Activated B cell treated with CpG ODN at 0.5 μM for 24 hours (primary cell): ENCODE measurements around the gene ASAP2. TPM values are rescaled to one million over a fixed set of nuclear protein-coding genes. Genes with fewer than 3 reads are reported as not detected.

ENCODE experiments used
- ATAC-seq: fragments of 200-7000 bp; cut with Tn5 transposase; one replicate; pipeline ENCODE4 v1.10.0; 2021; ENCODE audit warnings: low read depth, mild to moderate bottlenecking, moderate library complexity
- CTCF ChIA-PET: fragments of 350-600 bp; sonication (Branson Sonifier 250); formaldehyde crosslinking; loops from one replicate; lab custom pipeline; 2021; ENCODE audit warnings: antibody characterized with exemption; lab: Charles Lee
- POLR2A ChIA-PET: fragments of 350-600 bp; sonication (Branson Sonifier 250); formaldehyde crosslinking; loops from one replicate; lab custom pipeline; 2021; ENCODE audit warnings: antibody characterized with exemption; lab: Charles Lee
- DNase-seq: peaks from one replicate; pipeline ENCODE4 v3.0.0; 2022
- H3K27ac Mint-ChIP-seq: one replicate; pipeline ENCODE4 v1.8.0; 2020; ENCODE audit warnings: mixed read lengths
- H3K27me3 Mint-ChIP-seq: one replicate; pipeline ENCODE4 v1.8.0; 2021; ENCODE audit warnings: mixed read lengths
- H3K36me3 Mint-ChIP-seq: one replicate; pipeline ENCODE4 v1.8.0; 2021; ENCODE audit warnings: low read depth, mixed read lengths
- H3K4me1 Mint-ChIP-seq: one replicate; pipeline ENCODE4 v1.8.0; 2021; ENCODE audit warnings: mixed read lengths
- H3K4me3 Mint-ChIP-seq: one replicate; pipeline ENCODE4 v1.8.0; 2020; ENCODE audit warnings: mild to moderate bottlenecking, mixed read lengths
- H3K9me3 Mint-ChIP-seq: one replicate; pipeline ENCODE4 v1.8.0; 2020; ENCODE audit warnings: mixed read lengths
- CTCF ChIP-seq: fragments of 200-600 bp; IDR thresholded peaks from one replicate; pipeline ENCODE4 v1.8.0; 2022; ENCODE audit warnings: antibody characterized with exemption, mild to moderate bottlenecking
- intact Hi-C: fragments of 100-400 bp; cut with micrococcal nuclease; formaldehyde crosslinking; loops from one replicate; pipeline ENCODE4 v1.15.1; 2024
- total RNA-seq: library from RNA; stranded (reverse); gene quantifications from 2 replicates; pipeline ENCODE4 v1.2.3, GENCODE V29; 2022

The ASAP2 gene
- total RNA-seq, 1 donor from 2014 or later, result not detected

- intact Hi-C loops, result no loop called here
- no peak overlapping the region for H3K4me3 Mint-ChIP-seq
- ChIA-PET POLR2A (no interaction called here), CTCF (no interaction called here)
- ATAC-seq (no peak), DNase-seq (no peak)
- no peak for TF ChIP-seq CTCF
- H3K4me1 Mint-ChIP-seq, result no peaks in the 10 kb centered on the region
- H3K9me3 Mint-ChIP-seq, result no peaks in the 10 kb centered on the region
- no peaks in the 10 kb centered on the region for H3K36me3 Mint-ChIP-seq
- no peak overlapping the region for H3K27ac Mint-ChIP-seq
- peaks cover 5% of the 10 kb centered on the region for H3K27me3 Mint-ChIP-seq
Measured at GRCh38 chr2:9344434-9344833, 137.8 kb downstream of the ASAP2 start.

- no peak overlapping the region for H3K4me3 Mint-ChIP-seq
- no peak overlapping the region for H3K27ac Mint-ChIP-seq
Measured at GRCh38 chr2:9345343-9345742, 138.7 kb downstream of the ASAP2 start.

GRCh38 chr2:9345997-9346396, 139.4 kb downstream of the ASAP2 start:
- no peak overlapping the region for H3K4me3 Mint-ChIP-seq
- H3K27ac Mint-ChIP-seq, result no peak overlapping the region
- peaks cover 6% of the 10 kb centered on the region for H3K27me3 Mint-ChIP-seq
- ChIA-PET CTCF (no interaction called here), POLR2A (no interaction called here)
- intact Hi-C loops, result no loop called here
- no peaks in the 10 kb centered on the region for H3K9me3 Mint-ChIP-seq
- no peaks in the 10 kb centered on the region for H3K4me1 Mint-ChIP-seq
- DNase-seq, result no peak
- H3K36me3 Mint-ChIP-seq, result no peaks in the 10 kb centered on the region
- ATAC-seq, result no peak
- TF ChIP-seq CTCF, result no peak

More at GRCh38 chr2:9345343-9345742, 138.7 kb downstream of the ASAP2 start:
- intact Hi-C loops, result no loop called here
- ATAC-seq (no peak), DNase-seq (no peak)
- H3K36me3 Mint-ChIP-seq, result no peaks in the 10 kb centered on the region
- H3K27me3 Mint-ChIP-seq, result peaks cover 5% of the 10 kb centered on the region
- TF ChIP-seq CTCF, result no peak
- CTCF ChIA-PET, result no interaction called here
- no peaks in the 10 kb centered on the region for H3K4me1 Mint-ChIP-seq
- H3K9me3 Mint-ChIP-seq, result no peaks in the 10 kb centered on the region
- POLR2A ChIA-PET, result no interaction called here

- no peaks in the 10 kb centered on the region for H3K36me3 Mint-ChIP-seq
- intact Hi-C loops, result no loop called here
- POLR2A ChIA-PET, result no interaction called here
- H3K4me1 Mint-ChIP-seq, result no peaks in the 10 kb centered on the region
- H3K9me3 Mint-ChIP-seq, result no peaks in the 10 kb centered on the region
- no peak for TF ChIP-seq CTCF
- H3K27me3 Mint-ChIP-seq, result peaks cover 10% of the 10 kb centered on the region
- ATAC-seq (no peak), DNase-seq (no peak)
- no peak overlapping the region for H3K27ac Mint-ChIP-seq
- no peak overlapping the region for H3K4me3 Mint-ChIP-seq
- CTCF ChIA-PET, result no interaction called here
Measured at GRCh38 chr2:9346885-9347284, 140.3 kb downstream of the ASAP2 start.

- ATAC-seq (no peak), DNase-seq (no peak)
- Mint-ChIP-seq H3K4me1 (no peaks in the 10 kb centered on the region), H3K9me3 (no peaks in the 10 kb centered on the region), H3K27me3 (peaks cover 10% of the 10 kb centered on the region), H3K36me3 (no peaks in the 10 kb centered on the region), H3K4me3 (no peak overlapping the region), H3K27ac (no peak overlapping the region)
- TF ChIP-seq CTCF, result no peak
- POLR2A ChIA-PET, result no interaction called here
- intact Hi-C loops, result no loop called here
- CTCF ChIA-PET, result no interaction called here
Measured at GRCh38 chr2:9347411-9347881, 140.8 kb downstream of the ASAP2 start.
